AG09319 (cell line): ENCODE results near the gene RNPEP.
A peak's percentile ranks its signal among the peaks of the same experiment; 100 is the strongest.

Source experiments
- DNase-seq: peaks from one replicate; pipeline ENCODE4 v3.0.0-alpha.2; 2010; ENCODE audit warnings: low read depth; ENCODE audit errors: extremely low read depth
- CTCF ChIP-seq: IDR thresholded peaks from 2 replicates; pipeline ENCODE4 v1.5.1; 2011; ENCODE audit warnings: low read depth, mild to moderate bottlenecking, inconsistent platforms, low read length, moderate library complexity

Gene RNPEP

DNA sequence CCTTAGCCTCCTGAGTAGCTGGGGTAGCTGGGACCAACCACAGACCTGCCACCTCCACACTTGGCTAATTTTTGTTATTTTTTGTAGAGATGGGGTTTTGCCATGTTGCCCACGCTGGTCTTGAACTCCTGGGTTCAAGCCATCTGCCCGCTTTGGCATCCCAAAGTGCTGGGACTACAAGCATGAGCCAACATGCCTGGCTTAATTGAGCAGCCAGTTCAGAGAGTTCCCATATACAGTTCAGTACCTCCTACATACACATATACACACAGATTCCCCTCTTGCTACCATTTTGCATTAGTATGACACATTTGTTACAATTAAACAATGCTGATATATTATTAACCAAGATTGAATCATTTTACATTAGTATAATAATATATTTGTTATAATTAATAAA, 2.9 kb downstream of the RNPEP start:
- DNase-seq = no peak
- TF ChIP-seq CTCF = no peak

DNA sequence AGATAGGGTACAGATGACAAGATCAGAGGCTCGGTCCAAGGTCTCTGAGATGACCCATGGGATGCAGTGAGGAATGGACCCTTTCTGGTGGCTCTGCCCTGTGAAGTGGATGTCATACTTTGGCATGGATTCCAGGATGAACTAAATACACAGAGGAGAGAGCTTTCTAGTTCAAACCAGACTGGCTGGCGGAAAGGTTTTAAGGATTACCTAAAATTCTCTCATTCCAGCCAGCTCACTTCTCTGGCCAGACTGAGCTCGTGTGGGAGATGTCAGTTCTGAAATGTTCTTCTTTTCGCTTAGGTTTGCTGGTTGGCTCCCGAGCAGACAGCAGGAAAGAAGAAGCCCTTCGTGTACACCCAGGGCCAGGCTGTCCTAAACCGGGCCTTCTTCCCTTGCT, 6.2 kb downstream of the RNPEP start:
- TF ChIP-seq CTCF = no peak
- no peak for DNase-seq

DNA sequence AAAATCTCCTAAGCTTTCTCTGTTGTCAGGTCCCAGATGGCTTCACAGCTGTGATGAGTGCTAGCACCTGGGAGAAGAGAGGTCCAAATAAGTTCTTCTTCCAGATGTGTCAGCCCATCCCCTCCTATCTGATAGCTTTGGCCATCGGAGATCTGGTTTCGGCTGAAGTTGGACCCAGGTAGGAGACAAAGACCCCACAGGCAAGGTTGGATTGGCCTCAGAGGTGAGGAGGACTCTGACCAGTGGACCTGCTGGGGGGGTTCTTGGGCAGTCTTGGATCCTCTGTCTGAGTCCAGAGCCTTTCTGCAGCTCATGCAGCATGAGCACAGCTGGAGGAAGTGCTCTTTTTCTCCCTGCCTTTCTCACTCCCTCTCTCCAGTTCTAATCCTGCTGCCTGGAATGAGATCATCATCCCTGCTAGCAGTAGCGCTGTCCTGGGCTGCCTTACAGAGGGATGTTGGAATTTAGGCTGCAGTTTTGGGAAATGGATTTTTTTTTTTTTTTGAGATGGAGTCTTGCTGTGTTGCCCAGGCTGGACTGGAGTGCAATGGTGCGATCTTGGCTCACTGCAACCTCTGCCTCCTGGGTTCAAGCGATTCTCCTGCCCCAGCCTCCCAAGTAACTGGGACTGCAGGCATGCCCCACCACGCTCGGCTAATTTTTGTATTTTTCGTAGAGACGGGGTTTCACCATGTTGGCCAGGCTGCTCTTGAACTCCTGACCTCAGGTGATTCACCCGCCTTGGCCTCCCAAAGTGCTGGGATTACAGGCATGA, 7.1 kb downstream of the RNPEP start:
- DNase-seq = no peak
- no peak for TF ChIP-seq CTCF

- DNase-seq = no peak
- TF ChIP-seq CTCF = no peak
Observed at GRCh38 chr1:201990427-201990826, 8.0 kb downstream of the RNPEP start.

DNA sequence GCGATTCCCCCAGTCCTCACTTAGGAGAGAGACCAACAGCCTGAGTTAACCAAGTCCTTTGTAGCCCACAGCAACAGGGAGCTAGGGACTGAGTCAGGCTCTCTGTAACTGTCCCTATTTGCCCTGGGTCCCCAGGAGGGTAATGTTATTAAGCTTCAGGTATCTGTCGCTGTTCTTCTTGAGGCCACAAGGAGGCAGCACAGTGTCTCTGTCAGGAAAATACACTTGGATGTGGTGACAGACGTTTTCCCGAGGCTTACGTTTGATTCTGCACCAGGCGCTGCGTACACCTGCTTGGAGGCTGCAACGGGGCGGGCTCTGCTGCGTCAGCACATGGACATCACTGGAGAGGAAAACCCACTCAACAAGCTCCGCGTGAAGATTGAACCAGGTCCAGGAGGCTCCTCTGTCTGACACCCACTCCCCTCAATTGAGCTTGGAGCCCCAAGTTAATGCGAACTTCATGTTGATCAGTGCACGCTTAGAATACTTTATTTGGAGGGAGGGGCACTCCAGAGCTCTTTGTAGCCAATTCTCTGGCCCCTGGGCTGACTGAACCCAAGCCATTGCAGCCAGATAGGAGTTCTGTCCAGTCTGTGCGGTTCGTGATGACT, 17.3 kb downstream of the RNPEP start:
- TF ChIP-seq CTCF = peak; percentile 72
- DNase-seq = no peak

DNA sequence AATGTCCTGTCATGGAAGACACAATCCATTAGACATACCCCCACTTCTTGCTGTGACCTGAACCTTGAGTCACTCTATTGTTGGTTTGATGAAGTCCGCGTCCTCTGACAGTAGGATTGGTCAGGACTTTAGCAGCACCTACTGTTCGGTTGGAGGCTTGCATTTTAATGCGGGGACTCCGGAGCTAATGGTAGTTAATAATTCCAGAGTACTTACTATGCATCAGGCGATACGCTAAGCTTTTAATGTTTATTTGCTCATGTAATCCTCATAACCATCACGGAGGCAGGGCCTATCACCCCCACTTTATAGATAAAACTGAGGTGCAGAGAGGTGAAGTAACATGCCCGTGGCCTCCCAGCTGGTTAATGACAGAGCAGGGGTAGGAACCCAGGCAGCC, 20.1 kb downstream of the RNPEP start:
- TF ChIP-seq CTCF = no peak

DNA sequence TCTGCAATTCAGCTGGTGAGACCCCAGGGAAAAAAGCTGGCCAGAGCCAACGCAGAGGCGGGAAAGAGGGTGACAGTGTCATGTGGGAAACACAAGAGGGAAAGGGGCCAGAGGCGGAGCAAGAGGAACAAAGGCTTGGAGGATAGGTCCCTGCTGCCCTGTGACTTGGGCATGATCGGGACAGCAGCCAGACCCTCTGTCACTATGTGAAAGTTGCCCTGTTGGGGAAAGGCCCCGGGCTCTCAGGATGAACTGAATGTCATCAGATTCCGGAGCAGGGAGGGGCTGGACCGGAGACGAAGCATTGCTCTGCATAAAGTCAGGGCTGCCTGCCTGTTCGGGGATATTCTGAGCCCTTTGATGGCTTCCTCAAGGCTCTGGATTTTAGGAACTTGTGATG, 22.3 kb downstream of the RNPEP start:
- DNase-seq = no peak
- no peak for TF ChIP-seq CTCF

More for the DNA sequence above, 20.1 kb downstream of the RNPEP start:
- DNase-seq = no peak
